ENCODE measurements around the gene CD180.

CD180 gene

GRCh38 chr5:67142816-67143215, 53.8 kb downstream of the CD180 start:
- Histone ChIP-seq H3K79me2 (ENCODE audit: low read length) (no peaks in the 10 kb centered on the region), H3K4me3 (ENCODE audit: low read length) (no peak overlapping the region), H2AFZ (ENCODE audit: low read depth, low read length) (no peak overlapping the region), H3K36me3 (replicated peaks; ENCODE audit: low read depth, low read length) (no peaks in the 10 kb centered on the region), H3K9me3 (ENCODE audit: insufficient read depth, low read length) (no peaks in the 10 kb centered on the region), H3K27me3 (ENCODE audit: low read depth, low read length) (no peaks in the 10 kb centered on the region), H3K27ac (ENCODE audit: low read length) (no peak overlapping the region), H3K9ac (ENCODE audit: low read length) (no peak overlapping the region), H4K20me1 (ENCODE audit: insufficient read depth, low read length) (no peaks in the 10 kb centered on the region), H3K4me2 (ENCODE audit: low read length) (no peak overlapping the region), H3K4me1 (ENCODE audit: low read length) (no peaks in the 10 kb centered on the region)
- TF ChIP-seq, protein P1, sequence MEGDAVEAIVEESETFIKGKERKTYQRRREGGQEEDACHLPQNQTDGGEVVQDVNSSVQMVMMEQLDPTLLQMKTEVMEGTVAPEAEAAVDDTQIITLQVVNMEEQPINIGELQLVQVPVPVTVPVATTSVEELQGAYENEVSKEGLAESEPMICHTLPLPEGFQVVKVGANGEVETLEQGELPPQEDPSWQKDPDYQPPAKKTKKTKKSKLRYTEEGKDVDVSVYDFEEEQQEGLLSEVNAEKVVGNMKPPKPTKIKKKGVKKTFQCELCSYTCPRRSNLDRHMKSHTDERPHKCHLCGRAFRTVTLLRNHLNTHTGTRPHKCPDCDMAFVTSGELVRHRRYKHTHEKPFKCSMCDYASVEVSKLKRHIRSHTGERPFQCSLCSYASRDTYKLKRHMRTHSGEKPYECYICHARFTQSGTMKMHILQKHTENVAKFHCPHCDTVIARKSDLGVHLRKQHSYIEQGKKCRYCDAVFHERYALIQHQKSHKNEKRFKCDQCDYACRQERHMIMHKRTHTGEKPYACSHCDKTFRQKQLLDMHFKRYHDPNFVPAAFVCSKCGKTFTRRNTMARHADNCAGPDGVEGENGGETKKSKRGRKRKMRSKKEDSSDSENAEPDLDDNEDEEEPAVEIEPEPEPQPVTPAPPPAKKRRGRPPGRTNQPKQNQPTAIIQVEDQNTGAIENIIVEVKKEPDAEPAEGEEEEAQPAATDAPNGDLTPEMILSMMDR (IDR thresholded peaks at IDR 0.05; ENCODE audit: low read depth, low read length) = no peak
- no peak for TF ChIP-seq EZH2phosphoT487 (IDR thresholded peaks at IDR 0.05; ENCODE audit: low read depth)

- Histone ChIP-seq H3K9me3 (ENCODE audit: insufficient read depth, low read length) (no peaks in the 10 kb centered on the region), H2AFZ (ENCODE audit: low read depth, low read length) (no peak overlapping the region), H3K4me2 (ENCODE audit: low read length) (no peak overlapping the region), H4K20me1 (ENCODE audit: insufficient read depth, low read length) (no peaks in the 10 kb centered on the region), H3K79me2 (ENCODE audit: low read length) (no peaks in the 10 kb centered on the region), H3K9ac (ENCODE audit: low read length) (no peak overlapping the region), H3K4me3 (ENCODE audit: low read length) (no peak overlapping the region), H3K4me1 (ENCODE audit: low read length) (no peaks in the 10 kb centered on the region), H3K27me3 (ENCODE audit: low read depth, low read length) (no peaks in the 10 kb centered on the region), H3K36me3 (replicated peaks; ENCODE audit: low read depth, low read length) (no peaks in the 10 kb centered on the region), H3K27ac (ENCODE audit: low read length) (no peak overlapping the region)
- TF ChIP-seq, protein P1 (IDR thresholded peaks at IDR 0.05; ENCODE audit: low read depth, low read length) = no peak
- no peak for TF ChIP-seq EZH2phosphoT487 (IDR thresholded peaks at IDR 0.05; ENCODE audit: low read depth)
Observed at GRCh38 chr5:67141644-67142043, 55.0 kb downstream of the CD180 start.

DNA sequence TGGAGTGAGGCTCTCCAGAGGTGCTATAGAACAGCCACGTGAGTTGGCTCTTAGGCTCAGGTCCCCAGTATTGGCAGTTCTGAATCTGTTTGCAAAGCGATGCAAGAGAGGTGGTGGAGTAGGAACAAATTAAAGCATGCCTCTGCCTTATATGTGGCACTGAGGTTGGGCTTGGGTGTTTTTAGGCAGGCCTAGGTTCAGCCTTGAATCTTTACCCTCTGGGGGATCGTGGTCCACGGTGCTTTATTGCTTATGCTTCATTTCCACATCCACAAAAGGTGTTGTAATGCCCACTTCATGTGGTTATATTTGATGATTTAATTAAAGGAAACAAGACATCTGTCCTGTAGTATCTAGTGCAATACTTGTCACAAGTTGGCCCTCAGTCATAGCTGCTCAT, 56.2 kb downstream of the CD180 start:
- Histone ChIP-seq H3K4me1 (ENCODE audit: low read length) (no peaks in the 10 kb centered on the region), H3K36me3 (replicated peaks; ENCODE audit: low read depth, low read length) (no peaks in the 10 kb centered on the region), H4K20me1 (ENCODE audit: insufficient read depth, low read length) (no peaks in the 10 kb centered on the region), H3K9ac (ENCODE audit: low read length) (no peak overlapping the region), H3K4me3 (ENCODE audit: low read length) (no peak overlapping the region), H3K9me3 (ENCODE audit: insufficient read depth, low read length) (no peaks in the 10 kb centered on the region), H3K4me2 (ENCODE audit: low read length) (no peak overlapping the region), H2AFZ (ENCODE audit: low read depth, low read length) (no peak overlapping the region), H3K27ac (ENCODE audit: low read length) (no peak overlapping the region), H3K79me2 (ENCODE audit: low read length) (no peaks in the 10 kb centered on the region), H3K27me3 (ENCODE audit: low read depth, low read length) (no peaks in the 10 kb centered on the region)
- TF ChIP-seq EZH2phosphoT487 (IDR thresholded peaks at IDR 0.05; ENCODE audit: low read depth) = no peak
- TF ChIP-seq, protein P1 (IDR thresholded peaks at IDR 0.05; ENCODE audit: low read depth, low read length) = no peak

GRCh38 chr5:67139030-67139429, 57.6 kb downstream of the CD180 start:
- Histone ChIP-seq H3K9me3 (ENCODE audit: insufficient read depth, low read length) (no peaks in the 10 kb centered on the region), H4K20me1 (ENCODE audit: insufficient read depth, low read length) (no peaks in the 10 kb centered on the region), H3K36me3 (replicated peaks; ENCODE audit: low read depth, low read length) (no peaks in the 10 kb centered on the region), H3K4me3 (ENCODE audit: low read length) (no peak overlapping the region), H3K9ac (ENCODE audit: low read length) (no peak overlapping the region), H2AFZ (ENCODE audit: low read depth, low read length) (no peak overlapping the region), H3K79me2 (ENCODE audit: low read length) (no peaks in the 10 kb centered on the region), H3K4me1 (ENCODE audit: low read length) (no peaks in the 10 kb centered on the region), H3K4me2 (ENCODE audit: low read length) (no peak overlapping the region), H3K27ac (ENCODE audit: low read length) (no peak overlapping the region), H3K27me3 (ENCODE audit: low read depth, low read length) (no peaks in the 10 kb centered on the region)
- TF ChIP-seq, protein P1 (IDR thresholded peaks at IDR 0.05; ENCODE audit: low read depth, low read length) = no peak
- TF ChIP-seq EZH2phosphoT487 (IDR thresholded peaks at IDR 0.05; ENCODE audit: low read depth) = no peak
